ENCODE measurements around the gene SCN4B.
A peak's percentile ranks its signal among the peaks of the same experiment; 100 is the strongest.
"Not testable (repeated sequence)": the region's sequence is repeated elsewhere in the genome, so short reads cannot be mapped to it uniquely, and the experiment has no call there.

SCN4B gene

GRCh38 chr11:118152552-118153471, at the start of gene SCN4B:
Gene SCN4B (minus strand): TSS chr11:118152823. CDS start chr11:118152673, 150 bp downstream.
- no peak for DNase-seq (ENCODE audit: low read depth in 2 of 3, low spot score in 1 of 3)

GRCh38 chr11:118201966-118202365, 49.3 kb upstream of the SCN4B start:
- DNase-seq (ENCODE audit: low read depth in 2 of 3, low spot score in 1 of 3), result no peak

- DNase-seq (ENCODE audit: low read depth in 2 of 3, low spot score in 1 of 3), result peak in 2 of 3 donors; percentile 43 to 56
Measured at GRCh38 chr11:118200901-118201680, 48.5 kb upstream of the SCN4B start.

- no peak for DNase-seq (ENCODE audit: low read depth in 2 of 3, low spot score in 1 of 3)
Measured at GRCh38 chr11:118200497-118200896, 47.9 kb upstream of the SCN4B start.

- no peak for DNase-seq (ENCODE audit: low read depth in 2 of 3, low spot score in 1 of 3)
Measured at GRCh38 chr11:118199135-118199534, 46.5 kb upstream of the SCN4B start.

- DNase-seq (ENCODE audit: low read depth in 2 of 3, low spot score in 1 of 3), result peak; percentile 71 to 83 (median 77)
Measured at GRCh38 chr11:118198370-118198769, 45.7 kb upstream of the SCN4B start.

GRCh38 chr11:118194835-118195627, 42.4 kb upstream of the SCN4B start:
- DNase-seq (ENCODE audit: low read depth in 2 of 3, low spot score in 1 of 3), result no peak

GRCh38 chr11:118193910-118194566, 41.4 kb upstream of the SCN4B start:
- no peak for DNase-seq (ENCODE audit: low read depth in 2 of 3, low spot score in 1 of 3)

GRCh38 chr11:118192817-118193216, 40.2 kb upstream of the SCN4B start:
- DNase-seq (ENCODE audit: low read depth in 2 of 3, low spot score in 1 of 3), result not testable (repeated sequence)

- not testable (repeated sequence) for DNase-seq (ENCODE audit: low read depth in 2 of 3, low spot score in 1 of 3)
Measured at GRCh38 chr11:118190942-118191506, 38.4 kb upstream of the SCN4B start.

GRCh38 chr11:118186346-118187107, 33.9 kb upstream of the SCN4B start:
- DNase-seq (ENCODE audit: low read depth in 2 of 3, low spot score in 1 of 3), result no peak

GRCh38 chr11:118184784-118185579, 32.4 kb upstream of the SCN4B start:
- no peak for DNase-seq (ENCODE audit: low read depth in 2 of 3, low spot score in 1 of 3)

GRCh38 chr11:118183691-118184090, 31.1 kb upstream of the SCN4B start:
- DNase-seq (ENCODE audit: low read depth in 2 of 3, low spot score in 1 of 3), result not testable (repeated sequence)

- DNase-seq (ENCODE audit: low read depth in 2 of 3, low spot score in 1 of 3), result no peak
Measured at GRCh38 chr11:118180300-118180703, 27.7 kb upstream of the SCN4B start.

- no peak for DNase-seq (ENCODE audit: low read depth in 2 of 3, low spot score in 1 of 3)
Measured at GRCh38 chr11:118176778-118177134, 24.1 kb upstream of the SCN4B start.

- no peak for DNase-seq (ENCODE audit: low read depth in 2 of 3, low spot score in 1 of 3)
Measured at GRCh38 chr11:118175993-118176777, 23.6 kb upstream of the SCN4B start, which contains the start of gene SCN2B. Gene SCN2B (minus strand): TSS chr11:118176639. CDS start chr11:118176431, 208 bp downstream.

GRCh38 chr11:118175031-118175992, 22.7 kb upstream of the SCN4B start:
- no peak for DNase-seq (ENCODE audit: low read depth in 2 of 3, low spot score in 1 of 3)

Data from stimulated activated CD4-positive, alpha-beta T cell treated with anti-CD3 and anti-CD28 coated beads, Interleukin-12 subunit alpha, Interleukin-12 subunit beta, amount 100 ng/mL, for 48 hours (primary cell).